ENCODE results near the gene SMCR8.

Gene SMCR8

GRCh38 chr17:18314059-18314730, 898 bp upstream of the SMCR8 start:
- DNase-seq, result peak in 6 of 42 donors; percentile 3 to 24 (median 16)
- intact Hi-C loops (cut with DNase I), result loop anchor here (5.0 to 10.0 kb wide), 3 partner anchors 59 to 227 kb away; partner anchors contain the start of genes ALKBH5, DRG2 and FLII

GRCh38 chr17:18315562-18315922, 449 bp downstream of the SMCR8 start:
- peak in 1 of 42 donors; percentile 25 for DNase-seq
- intact Hi-C loops (cut with DNase I), result loop anchor here (10.0 kb wide), 2 partner anchors 61 to 131 kb away; partner anchors contain the start of genes ALKBH5 and FLII

GRCh38 chr17:18315961-18316360, 868 bp downstream of the SMCR8 start:
- intact Hi-C loops (cut with DNase I), result loop anchor here (10.0 kb wide), 2 partner anchors 61 to 131 kb away; partner anchors contain the start of genes ALKBH5 and FLII
- DNase-seq, result no peak

- intact Hi-C loops (cut with DNase I), result loop anchor here (10.0 kb wide), 2 partner anchors 63 to 133 kb away; partner anchors contain the start of genes ALKBH5 and FLII
These were observed 3.0 kb downstream of the SMCR8 start for GRCh38 chr17:18318117-18318516.

GRCh38 chr17:18318771-18319450, 3.8 kb downstream of the SMCR8 start:
- intact Hi-C loops (cut with DNase I), result loop anchor here (10.0 kb wide), 2 partner anchors 64 to 134 kb away; partner anchors contain the start of genes ALKBH5 and FLII
- no peak for DNase-seq

More at GRCh38 chr17:18318117-18318516, 3.0 kb downstream of the SMCR8 start:
- DNase-seq, result no peak

- intact Hi-C loops (cut with DNase I), result loop anchor here (10.0 kb wide), 2 partner anchors 65 to 135 kb away; partner anchors contain the start of genes ALKBH5 and FLII
- peak in 23 of 42 donors; percentile 13 to 74 (median 34) for DNase-seq
These were observed 4.6 kb downstream of the SMCR8 start for GRCh38 chr17:18319604-18320256.

GRCh38 chr17:18320301-18320700, 5.2 kb downstream of the SMCR8 start:
- no peak for DNase-seq
- intact Hi-C loops (cut with DNase I), result no loop called here

- intact Hi-C loops (cut with DNase I), result no loop called here
- DNase-seq, result no peak
These were observed 6.2 kb downstream of the SMCR8 start for GRCh38 chr17:18321309-18321708.

GRCh38 chr17:18322522-18322921, 7.4 kb downstream of the SMCR8 start:
- DNase-seq, result no peak
- intact Hi-C loops (cut with DNase I), result no loop called here

GRCh38 chr17:18323007-18323406, 7.9 kb downstream of the SMCR8 start:
- intact Hi-C loops (cut with DNase I), result no loop called here
- DNase-seq, result no peak

GRCh38 chr17:18323507-18324139, 8.5 kb downstream of the SMCR8 start:
- intact Hi-C loops (cut with DNase I), result no loop called here

GRCh38 chr17:18324140-18325050, 9.3 kb downstream of the SMCR8 start:
- no peak for DNase-seq
- intact Hi-C loops (cut with DNase I), result no loop called here

More at GRCh38 chr17:18323507-18324139, 8.5 kb downstream of the SMCR8 start:
- no peak for DNase-seq

GRCh38 chr17:18326039-18326438, 10.9 kb downstream of the SMCR8 start:
- intact Hi-C loops (cut with DNase I), result no loop called here
- DNase-seq, result no peak

- intact Hi-C loops (cut with DNase I), result no loop called here
- DNase-seq, result no peak
These were observed 11.5 kb downstream of the SMCR8 start for GRCh38 chr17:18326572-18326971.

GRCh38 chr17:18327093-18327492, 12.0 kb downstream of the SMCR8 start:
- intact Hi-C loops (cut with DNase I), result no loop called here
- DNase-seq, result no peak

GRCh38 chr17:18327556-18327955, 12.5 kb downstream of the SMCR8 start:
- peak in 33 of 42 donors; percentile 16 to 75 (median 52) for DNase-seq
- intact Hi-C loops (cut with DNase I), result no loop called here

GRCh38 chr17:18328643-18329204, 13.6 kb downstream of the SMCR8 start:
- intact Hi-C loops (cut with DNase I), result no loop called here

GRCh38 chr17:18331879-18332278, 16.8 kb downstream of the SMCR8 start:
- no peak for DNase-seq
- intact Hi-C loops (cut with DNase I), result no loop called here

More at GRCh38 chr17:18328643-18329204, 13.6 kb downstream of the SMCR8 start:
- no peak for DNase-seq

All from head of caudate nucleus (tissue), 42 donors.